OCI-LY3 (cell line): ENCODE measurements around the gene FDX2.

Experiments used
- EZH2phosphoT487 ChIP-seq: fragments of 200-600 bp; shearing (Covaris generic); IDR thresholded peaks from 2 replicates; pipeline ENCODE4 v1.6.1; 2018; ENCODE audit warnings: antibody characterized with exemption, mixed run types, low read depth
- TF ChIP-seq, protein P1 (sequence below): fragments of 200-600, 300-600 bp; sonication (generic); IDR thresholded peaks from 2 replicates; pipeline ENCODE4 v1.5.1; 2014; ENCODE audit warnings: antibody characterized with exemption, low read length, low read depth

DNA sequence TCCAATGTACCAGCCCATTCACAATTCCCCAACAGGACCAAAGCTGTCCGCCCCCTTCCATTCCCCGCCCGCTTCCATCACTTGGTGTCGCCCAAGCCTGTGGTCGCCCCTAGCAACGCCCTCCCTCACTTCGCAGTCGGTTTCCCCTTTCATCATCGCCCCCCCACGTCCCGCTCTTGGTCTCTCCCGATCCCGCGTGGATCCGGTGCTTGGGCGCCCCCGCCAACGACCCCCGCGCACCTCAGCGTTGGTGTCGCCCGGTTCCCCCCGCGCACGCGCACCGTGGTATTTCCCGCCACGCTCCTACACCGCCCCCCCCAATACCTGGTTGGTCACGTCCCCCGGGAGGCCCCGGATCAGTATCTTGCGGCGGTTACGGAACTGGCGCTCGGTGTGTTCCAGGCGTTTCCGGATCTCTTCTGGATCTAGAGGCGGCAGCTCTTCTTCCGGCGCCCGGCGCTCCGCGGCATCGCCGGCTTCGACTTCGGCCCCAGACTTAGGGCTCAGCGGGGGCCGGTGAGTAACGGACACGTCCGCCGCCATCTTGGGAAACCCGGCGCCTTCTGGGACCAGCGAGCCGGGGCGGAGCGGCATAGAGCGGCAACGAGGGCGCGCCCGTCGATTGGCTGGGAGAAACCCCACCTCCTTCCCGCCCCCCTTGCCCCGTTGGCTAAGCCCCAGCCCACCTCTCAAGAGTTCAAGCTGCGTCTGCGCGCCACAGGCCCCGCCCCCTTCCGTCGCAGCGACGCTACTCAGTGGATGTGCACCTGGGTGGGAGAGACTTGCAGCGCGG is 17.3 kb upstream of the FDX2 start, which contains the start of gene RAVER1:
- TF ChIP-seq, protein P1, sequence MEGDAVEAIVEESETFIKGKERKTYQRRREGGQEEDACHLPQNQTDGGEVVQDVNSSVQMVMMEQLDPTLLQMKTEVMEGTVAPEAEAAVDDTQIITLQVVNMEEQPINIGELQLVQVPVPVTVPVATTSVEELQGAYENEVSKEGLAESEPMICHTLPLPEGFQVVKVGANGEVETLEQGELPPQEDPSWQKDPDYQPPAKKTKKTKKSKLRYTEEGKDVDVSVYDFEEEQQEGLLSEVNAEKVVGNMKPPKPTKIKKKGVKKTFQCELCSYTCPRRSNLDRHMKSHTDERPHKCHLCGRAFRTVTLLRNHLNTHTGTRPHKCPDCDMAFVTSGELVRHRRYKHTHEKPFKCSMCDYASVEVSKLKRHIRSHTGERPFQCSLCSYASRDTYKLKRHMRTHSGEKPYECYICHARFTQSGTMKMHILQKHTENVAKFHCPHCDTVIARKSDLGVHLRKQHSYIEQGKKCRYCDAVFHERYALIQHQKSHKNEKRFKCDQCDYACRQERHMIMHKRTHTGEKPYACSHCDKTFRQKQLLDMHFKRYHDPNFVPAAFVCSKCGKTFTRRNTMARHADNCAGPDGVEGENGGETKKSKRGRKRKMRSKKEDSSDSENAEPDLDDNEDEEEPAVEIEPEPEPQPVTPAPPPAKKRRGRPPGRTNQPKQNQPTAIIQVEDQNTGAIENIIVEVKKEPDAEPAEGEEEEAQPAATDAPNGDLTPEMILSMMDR = no peak
- TF ChIP-seq EZH2phosphoT487 = no peak
